ENCODE data around the gene SS18L1.

The SS18L1 gene

DNA sequence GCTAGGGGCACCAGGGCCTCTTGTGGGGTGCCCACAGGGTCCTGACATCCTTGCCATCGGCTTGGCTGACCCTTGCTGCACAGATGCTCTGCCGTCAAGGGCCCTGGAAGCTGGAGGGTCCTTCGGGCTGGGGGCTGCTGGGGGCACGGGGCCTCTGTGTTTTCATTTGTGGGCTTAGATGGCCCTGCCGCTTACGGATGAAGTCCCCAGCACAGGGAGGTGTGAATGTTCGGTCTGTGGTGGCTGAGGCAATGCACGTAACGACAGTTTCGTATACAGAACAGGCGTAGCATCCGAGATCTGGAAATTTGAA, 14.5 kb downstream of the SS18L1 start:
- DNase-seq, result no peak

DNA sequence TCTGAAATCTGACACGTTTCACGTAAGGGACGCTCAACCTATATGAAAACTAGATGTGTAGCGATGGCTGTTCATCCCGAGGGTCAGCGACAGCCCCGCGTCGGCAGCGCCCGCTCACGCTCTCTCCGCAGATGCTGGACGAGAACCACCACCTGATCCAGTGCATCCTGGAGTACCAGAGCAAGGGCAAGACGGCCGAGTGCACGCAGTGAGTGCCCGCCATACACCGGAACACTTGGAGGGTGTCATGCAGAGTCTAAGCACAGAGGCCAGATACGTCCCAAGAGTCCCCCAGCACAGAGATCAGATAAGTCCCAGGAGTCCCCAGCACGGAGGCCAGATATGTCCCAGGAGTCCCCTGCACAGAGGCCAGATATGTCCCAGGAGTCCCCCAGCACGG, 15.0 kb downstream of the SS18L1 start:
- DNase-seq, result no peak

DNA sequence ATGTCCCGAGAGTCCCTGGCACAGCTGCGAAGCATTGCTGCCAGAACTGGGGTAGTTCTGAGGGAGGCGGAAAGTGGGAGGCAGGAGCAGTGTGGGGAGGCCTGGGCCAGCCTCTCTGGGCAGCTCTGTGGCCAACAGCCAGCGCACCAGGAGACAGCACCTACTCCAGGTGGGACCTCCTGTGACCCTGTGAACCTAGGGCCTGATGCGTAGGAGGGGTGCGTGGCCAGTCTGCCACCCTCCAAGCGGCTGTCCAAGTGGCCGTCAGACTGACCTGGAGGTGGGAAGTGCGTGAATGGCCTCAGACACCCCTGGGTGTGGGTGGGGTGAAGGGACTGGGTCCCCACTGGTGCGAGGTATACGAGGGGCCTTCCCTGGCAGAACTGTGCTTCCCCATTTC, 15.5 kb downstream of the SS18L1 start:
- DNase-seq, result no peak

DNA sequence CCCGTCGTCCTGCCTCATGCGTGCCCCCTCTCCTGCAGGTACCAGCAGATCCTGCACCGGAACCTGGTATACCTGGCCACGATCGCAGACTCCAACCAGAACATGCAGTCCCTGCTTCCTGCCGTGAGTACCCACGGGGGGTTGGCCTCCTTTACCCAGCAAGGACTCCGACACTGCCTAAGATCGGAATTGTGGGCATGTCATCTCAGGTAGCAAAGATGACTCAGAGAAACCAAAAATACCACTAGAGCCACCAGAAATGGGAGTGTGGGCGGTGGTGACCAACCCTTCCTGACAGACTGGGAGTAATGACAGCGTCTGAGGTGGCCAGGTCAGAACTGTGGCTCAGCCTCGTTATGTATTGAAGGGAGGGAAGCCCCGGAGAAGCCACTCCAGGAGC, 16.3 kb downstream of the SS18L1 start:
- no peak for DNase-seq

DNA sequence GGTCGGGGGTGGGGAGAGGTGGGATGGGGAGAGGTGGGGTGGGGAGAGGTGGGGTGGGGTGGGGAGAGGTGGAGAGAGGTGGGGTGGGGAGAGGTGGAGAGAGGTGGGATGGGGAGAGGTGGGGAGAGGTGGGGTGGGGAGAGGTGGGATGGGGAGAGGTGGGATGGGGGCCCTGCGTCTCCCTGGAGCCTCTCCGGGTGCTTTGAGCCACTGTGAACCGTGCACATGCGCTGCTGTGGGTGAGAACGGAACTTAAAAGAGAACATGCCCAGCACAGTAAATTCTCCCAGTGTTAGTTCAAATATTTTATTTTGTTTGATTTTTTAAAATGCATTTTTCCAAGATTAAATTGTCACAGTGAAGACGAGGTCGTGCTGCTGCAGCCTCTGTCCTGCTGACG, 16.7 kb downstream of the SS18L1 start:
- DNase-seq, result no peak

DNA sequence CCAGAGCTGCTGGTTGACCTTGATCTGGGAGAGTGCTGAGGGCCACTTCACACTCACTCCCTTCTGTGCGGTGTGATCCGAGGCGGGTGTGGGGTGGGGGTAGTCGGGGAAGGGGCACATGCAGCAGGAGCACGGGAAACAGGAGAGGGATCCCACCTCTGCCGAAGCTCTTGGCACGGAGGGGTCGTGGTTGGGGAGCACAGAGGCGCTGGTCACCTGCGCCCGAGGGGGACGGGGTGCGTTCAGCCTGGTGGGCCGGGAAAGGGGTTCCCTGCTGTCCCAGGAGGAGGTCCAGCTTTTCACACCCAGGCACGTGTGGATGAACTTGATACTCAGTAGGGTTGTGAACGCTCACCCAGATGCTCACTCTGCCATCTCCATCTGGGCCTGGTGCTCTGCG, 17.3 kb downstream of the SS18L1 start:
- no peak for DNase-seq

DNA sequence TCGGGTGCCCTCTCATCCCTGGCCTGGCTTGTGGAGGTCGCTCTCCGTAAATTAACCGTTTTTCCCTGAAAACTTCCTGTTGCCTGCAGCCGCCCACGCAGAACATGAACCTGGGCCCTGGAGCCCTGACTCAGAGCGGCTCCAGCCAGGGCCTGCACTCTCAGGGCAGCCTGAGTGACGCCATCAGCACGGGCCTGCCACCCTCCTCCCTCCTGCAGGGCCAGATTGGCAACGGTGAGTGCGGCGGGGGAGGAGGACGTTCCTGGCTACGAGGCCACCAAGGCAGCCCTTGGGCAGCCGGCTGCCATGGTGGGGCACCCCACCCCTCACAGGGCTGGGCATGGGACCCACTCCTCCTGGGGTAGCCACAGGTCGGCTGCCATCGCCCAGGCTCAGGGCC, 17.8 kb downstream of the SS18L1 start:
- no peak for DNase-seq

DNA sequence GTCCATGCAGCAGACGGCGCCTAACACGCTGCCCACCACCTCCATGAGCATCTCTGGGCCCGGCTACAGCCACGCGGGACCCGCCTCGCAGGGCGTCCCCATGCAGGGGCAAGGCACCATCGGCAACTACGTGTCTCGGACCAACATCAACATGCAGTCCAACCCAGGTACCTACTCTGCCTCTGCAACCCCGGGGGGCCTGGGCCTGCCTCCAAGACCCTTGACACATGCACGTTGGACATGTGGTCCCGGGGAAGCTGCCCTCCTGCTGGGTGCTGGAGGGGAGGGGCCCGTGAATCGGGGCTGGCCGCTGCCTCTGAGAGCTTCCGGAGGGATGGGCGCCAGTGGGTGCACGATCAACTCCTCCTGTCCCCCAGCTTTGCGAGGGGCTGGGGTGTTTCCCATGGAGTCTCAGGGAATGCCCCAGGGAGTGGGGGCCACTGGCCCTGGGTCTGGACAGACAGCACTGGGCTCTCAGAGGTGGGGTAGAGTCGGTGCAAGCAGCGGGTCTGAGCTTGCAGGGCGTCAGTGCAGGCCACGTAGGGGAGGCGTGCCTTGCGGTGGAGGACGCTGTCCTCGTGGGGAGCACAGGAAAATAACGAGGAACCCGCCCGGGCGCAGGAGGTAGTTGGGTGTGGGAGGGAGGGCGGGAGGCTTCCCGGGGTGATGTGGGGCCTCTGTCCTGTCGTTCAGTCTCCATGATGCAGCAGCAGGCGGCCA, 19.4 kb downstream of the SS18L1 start:
- DNase-seq, result no peak

DNA sequence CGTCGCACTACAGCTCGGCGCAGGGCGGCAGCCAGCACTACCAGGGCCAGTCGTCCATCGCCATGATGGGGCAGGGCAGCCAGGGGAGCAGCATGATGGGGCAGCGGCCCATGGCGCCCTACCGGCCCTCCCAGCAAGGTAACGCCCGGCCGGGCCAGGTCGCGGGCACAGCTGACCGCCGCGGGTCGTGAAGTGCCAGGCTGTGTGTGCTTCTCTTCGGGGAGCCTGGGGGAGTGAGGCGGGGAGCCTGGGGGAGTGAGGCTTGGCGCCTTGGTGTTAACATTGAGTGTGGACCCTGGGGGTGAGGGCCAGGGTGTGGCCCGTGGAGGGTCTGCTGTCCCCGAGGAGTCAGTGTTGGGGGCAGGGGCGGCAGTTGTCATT, 19.9 kb downstream of the SS18L1 start:
- DNase-seq, result no peak

DNA sequence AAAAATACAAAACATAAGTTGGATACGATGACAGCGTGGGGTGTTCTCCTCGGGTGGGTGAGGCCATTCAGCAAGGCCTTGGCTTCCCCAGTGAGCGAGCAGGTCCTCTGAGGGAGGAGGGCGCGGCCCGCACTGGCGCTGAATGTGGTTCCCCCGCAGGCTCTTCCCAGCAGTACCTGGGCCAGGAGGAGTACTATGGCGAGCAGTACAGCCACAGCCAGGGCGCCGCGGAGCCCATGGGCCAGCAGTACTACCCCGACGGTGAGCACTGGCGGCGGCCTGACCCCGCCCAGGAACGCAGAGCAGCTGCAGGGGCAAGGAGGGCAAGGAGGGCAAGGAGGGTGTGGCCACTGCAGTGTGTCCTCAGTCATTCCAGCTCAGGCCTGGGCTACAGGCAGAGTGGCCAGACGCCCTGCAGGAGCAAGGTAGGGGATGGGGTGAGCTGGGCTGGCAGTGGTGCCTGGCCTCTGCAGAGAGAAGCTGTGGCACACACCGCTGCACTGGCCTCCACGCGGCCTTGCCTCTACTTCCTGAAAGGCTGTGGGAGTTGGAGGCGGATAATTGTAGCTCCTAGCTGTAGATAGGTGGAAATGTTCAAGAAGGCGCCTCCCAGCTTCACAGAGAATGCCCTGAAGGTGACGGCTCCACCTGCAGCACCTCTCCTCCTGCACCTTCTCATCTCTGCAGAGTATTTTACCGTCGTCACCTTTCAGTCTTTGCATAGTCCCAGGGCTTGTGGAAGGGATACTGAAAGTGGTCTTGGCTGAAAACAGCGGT, 20.6 kb downstream of the SS18L1 start:
- DNase-seq, result no peak

DNA sequence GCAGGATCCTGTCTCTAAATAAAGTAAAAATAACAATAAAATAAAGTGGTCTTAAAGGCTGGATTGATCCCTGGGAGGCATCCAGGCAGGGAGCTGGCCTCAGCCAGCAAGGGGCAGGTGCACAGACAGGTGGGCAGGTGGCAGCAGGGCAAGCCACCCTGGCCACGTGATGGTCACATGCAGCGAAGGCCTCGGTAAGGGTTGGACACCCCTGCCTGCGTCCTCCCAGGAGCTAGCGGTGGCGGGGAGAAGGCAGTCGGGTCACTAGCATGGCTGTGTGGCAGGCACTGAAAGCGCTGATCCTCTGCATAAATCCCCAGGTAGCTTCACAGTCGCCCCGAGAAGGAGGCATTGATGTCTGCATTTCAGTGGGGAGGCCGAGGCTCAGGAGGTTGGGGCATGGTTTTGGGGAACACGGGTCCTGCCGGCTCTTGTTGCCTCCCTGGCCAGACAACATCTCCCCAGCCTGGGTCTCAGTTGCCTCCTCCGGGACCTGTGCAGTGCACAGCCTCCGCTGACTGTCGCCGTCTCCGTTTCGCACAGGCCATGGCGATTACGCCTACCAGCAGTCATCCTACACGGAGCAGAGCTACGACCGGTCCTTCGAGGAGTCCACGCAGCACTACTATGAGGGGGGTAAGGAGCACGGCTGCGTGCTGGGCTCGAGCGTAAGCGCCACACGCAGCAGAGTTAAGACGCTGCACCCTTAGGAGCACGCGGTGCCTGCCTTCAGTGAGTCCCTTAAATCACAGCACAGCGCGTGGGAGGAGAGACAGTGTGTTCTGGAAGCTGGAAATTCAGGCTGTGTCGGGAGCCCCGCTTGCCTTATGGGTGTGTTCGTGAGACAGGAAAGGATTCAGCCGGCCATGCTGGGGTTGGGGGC, 21.6 kb downstream of the SS18L1 start:
- no peak for DNase-seq

DNA sequence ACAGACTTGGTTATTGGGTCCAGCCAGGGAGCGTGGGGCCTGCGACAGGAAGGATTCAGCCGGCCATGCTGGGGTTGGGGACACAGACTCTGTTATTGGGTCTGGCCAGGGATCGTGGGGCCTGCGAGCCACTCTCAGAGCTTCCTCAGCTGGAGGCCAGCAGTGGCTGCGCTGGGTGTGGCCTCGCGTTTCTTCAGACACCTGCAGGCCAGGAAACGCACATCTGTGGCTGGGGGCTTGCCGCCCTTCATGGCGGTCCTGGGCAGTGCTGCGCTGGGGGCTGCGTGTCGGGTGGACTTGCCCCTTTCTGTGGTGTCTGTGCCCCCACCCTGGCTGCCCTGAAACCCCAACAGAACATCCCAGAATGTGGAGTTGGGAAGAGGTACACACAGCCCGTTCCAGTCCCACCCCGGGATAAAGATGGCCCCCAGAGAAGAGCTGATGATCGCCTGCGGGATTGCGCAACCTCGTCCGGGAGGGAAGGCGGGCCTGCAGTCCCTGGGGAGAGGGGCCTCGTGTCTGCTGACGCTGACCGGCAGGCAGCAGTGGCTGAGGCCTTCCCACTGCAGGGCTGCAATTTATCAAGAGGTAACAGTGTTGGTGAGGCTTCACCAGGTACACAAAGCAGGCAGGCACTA, 22.3 kb downstream of the SS18L1 start:
- DNase-seq, result no peak

DNA sequence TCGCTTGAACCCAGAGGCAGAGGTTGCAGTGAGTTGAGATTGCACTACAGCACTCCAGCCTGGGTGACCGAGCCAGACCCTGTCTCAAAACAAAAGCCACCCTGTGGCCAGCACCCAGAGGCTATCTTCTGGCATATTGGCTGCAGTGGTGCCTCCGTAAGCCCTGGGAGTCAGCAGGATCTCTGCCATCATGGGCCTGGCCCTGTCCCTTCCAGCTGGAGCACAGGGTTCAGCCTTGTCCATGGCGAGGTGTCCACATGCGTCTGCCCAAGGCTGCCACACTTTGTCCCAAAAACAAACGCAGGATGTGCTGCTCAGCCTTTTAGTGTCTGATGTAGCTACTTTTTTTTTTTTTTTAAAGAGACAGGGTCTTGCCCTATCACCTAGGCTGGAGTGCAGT, 23.9 kb downstream of the SS18L1 start:
- no peak for DNase-seq

DNA sequence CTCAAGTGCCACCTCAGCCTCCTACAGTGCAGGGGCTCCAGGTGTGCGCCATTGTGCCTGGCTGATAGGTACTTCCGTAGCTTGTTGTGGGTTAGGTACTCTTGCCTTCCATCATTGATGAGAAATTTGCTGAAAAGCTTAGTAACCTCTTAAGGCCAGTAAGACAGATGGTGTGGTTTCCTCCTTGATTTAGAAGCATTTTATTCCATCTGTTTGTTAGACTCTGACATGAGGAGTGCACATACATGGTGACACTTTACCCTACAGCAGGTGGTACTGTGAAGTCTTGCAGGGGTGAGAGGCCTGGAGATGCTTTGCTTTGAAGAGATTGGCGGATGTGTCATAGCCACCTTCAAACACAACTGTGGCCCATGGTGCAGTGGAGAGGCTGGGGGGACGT, 24.5 kb downstream of the SS18L1 start:
- no peak for DNase-seq

DNA sequence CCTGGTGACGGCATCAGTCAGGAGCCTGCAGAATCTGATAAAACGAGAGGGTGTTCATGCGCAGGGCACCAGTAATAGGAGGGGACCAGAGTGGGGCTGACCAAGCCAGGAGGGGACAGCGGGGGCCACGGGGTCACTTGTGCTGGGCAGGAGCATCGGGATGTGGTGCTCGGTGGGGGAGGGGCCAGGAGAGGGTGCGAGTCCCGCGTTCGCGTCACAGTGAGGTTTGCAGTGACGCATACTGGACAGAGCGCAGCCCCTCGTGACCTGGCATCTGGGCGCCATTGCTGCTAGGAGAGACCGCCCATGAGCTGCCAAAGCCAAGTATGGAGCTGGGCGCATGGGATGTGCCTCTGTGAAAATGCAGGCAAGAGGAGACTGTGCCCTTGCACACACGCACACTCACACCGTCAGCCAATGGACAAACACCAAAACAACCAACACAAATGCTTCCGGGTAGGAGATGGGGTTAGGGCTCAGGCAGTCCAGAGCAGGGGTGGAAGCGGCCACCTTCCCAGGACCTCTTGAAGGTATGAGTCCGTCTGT, 25.4 kb downstream of the SS18L1 start:
- no peak for DNase-seq

DNA sequence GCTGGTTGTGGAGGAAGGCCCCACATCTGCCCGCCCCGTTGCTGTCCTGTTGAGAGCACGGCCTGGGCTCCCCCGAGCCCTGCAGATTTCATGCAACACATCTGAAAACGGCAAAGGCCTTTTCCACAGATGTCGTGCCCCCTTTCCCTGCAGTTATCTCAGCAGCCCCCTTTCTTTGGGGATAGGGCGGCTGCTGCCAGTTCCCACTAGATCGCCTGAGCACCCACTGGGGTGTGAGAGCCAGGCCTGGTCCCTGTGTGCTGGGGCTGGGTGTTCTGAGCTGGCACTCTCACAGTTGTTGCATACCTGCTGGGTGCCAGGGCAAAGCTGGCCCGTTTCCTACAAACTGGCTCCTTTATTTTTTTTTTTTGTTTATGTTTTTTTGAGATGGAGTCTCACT, 27.0 kb downstream of the SS18L1 start:
- no peak for DNase-seq

DNA sequence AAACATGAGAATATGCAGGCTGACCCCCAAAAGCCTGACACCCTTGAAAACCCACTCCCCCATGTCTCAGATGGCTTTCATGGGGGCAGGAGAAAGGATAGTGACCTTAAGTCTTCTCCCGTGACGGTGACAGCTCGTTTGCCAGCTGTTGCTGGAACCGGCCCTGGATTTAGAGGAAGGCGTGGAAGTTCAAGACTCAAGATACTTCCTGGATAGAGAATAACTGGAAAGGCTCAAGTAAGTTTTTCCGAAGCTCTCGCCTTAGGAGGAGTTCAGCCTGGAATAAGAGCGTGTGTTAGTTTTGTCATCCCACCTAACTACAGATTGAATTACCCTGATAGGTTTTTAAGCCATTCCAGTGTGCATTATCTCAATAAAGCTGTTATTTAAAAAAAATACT, 27.7 kb downstream of the SS18L1 start:
- DNase-seq, result no peak

DNA sequence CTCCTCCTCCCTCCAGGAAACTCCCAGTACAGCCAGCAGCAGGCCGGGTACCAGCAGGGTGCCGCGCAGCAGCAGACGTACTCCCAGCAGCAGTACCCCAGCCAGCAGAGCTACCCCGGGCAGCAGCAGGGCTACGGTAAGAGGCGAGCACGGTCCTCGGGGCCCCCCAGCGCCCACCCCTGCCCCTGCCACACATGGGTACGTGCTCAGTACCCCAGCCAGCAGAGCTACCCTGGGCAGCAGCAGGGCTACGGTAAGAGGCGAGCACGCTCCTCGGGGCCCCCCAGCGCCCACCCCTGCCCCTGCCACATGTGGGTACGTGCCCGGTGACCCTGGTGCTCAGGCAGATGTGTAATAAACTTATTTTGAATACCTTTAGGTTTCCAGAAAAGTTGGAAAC, 29.1 kb downstream of the SS18L1 start:
- no peak for DNase-seq

DNA sequence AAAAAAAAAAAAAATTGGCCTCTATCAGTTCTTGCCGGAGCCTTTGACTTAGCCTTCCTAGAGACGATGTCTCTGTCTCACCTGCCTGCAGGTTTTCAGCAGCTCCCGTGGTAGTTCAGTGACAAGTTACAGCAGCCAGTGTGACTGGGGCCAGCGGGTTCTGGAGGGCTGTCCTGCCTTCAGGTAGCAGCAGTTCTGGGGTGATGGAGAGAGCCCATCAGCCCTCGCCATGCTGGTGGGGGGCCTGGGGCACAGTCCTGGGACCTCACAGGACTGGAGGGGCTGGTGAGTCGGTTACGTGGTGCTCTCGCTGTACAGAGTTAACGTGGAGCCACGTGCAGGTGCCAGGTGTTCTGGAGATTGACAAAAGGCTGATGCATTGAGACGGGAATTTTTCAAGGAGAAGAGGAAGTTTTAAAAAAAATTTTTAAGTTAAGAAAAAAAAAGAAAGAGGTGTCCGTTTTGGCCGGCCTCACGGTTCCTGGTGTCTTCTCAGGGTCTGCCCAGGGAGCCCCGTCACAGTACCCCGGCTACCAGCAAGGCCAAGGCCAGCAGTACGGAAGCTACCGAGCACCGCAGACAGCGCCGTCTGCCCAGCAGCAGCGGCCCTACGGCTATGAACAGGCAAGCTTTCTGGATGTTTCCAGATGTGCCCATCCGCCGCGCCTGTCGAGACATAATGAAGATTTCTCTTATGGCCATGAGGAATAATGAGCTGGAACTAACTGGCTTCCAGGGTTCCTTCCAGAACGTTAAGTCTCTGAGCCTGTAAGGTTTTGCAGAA, 30.6 kb downstream of the SS18L1 start:
- no peak for DNase-seq

DNA sequence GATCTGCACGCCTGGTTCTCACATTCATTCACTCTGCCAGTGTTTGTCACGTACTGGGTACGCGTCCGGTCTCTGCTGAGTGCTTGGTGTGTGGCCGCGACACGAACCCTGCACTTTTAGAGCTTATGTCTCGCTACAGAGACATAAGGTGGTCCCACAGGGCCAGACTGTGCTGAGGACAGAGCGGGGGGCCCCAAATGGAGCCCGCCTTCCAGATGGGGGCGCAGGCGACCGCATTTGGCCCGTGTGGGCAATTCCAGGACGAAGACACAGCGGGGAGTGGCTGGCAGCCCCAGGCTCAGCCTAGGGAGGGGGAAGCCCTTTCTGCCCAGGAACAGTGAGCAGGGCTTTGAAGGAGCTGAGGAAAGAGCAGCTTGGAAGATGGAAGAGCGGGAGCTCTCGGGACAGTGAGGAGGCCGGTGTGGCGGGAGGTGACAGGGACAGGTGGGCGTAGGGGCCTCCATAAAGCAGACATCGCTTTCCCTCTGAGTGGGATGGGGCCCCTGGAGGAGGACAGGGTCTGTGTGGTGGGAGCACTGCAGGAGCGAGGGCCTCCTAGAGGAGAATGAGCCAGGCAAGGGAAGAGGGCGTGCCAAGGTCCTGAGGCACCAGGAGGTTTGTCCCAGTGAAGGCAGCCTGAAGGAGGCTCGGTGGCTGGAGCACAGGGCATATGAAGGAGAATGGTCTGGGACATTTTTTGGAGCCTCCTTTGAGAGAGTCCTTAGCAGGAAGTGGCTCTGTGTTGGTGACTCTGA, 31.5 kb downstream of the SS18L1 start:
- DNase-seq, result no peak

DNA sequence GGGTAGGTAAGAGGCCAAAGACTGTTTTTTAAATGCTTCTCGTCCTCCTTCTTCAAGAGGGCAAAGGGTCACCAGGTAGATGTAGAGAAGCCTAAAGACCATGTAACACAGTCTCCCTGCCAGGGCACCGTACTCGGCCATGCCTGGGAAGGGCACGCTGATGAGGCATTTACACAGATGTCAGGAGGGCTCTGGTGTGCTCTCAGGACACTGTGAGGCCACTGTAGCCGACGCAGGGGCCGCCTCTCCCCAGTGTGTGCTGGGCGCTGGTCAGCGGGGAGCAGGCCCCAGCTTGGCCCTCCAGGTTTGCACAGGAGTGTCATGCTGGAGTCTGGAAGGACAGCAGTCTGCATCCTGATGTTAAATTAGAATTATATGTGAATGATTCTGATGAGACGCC, 32.1 kb downstream of the SS18L1 start:
- DNase-seq, result no peak

DNA sequence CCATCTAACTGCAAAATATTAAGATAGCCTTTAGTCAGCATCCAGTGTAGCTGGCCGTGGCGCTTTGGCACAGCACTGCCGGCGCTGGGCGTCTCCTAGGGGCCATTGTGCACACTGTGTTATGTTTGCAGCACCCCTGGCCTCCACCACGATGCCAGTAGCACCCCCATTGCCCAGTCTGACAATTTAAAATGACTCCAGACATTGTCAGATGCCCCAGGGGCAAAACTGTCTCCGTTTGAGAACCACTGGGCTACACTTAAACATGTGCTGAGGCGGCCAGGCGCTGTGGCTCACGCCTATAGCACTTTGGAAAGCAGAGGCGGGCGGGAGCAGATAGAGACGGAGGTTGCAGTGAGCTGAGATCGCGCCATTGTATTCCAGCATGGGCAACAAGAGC, 33.3 kb downstream of the SS18L1 start:
- no peak for DNase-seq

Data from NCI-H2081 treated with DMSO at 0.1 percent for 48 hours (cell line).